Measurements from ENCODE around the gene KRT81.
"Not testable (repeated sequence)": the region's sequence is repeated elsewhere in the genome, so short reads cannot be mapped to it uniquely, and the experiment has no call there.

The KRT81 gene

DNA sequence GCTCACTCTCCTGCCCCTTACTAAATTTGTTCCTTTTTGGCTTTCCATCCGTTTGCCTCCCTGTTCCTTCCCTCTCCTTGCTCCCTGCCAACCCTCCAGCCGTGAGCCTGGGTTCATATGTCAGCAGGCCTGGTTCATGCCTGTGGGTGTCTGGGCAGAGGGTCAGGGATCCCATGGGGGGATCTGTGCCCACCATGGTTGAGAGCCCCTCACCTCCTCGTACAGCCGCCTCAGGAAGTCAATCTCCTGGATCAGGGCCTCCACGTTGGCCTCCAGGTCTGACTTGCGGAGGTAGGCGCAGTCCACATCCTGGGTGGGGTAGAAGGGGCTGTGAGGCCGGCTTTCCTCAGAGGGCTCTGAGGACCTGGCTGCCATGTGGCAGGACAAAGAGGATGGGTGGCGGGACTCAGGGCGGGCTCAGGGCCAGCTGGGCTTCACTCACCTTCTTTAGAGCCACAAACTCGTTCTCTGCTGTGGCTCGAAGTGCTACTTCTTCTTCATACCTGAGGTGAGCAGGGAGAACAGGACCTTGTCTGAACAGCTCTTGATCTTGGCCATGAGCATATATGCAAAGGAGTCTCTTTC, 26.2 kb upstream of the KRT81 start:
- no peak for DNase-seq (ENCODE audit: low read depth in 3 of 3)

DNA sequence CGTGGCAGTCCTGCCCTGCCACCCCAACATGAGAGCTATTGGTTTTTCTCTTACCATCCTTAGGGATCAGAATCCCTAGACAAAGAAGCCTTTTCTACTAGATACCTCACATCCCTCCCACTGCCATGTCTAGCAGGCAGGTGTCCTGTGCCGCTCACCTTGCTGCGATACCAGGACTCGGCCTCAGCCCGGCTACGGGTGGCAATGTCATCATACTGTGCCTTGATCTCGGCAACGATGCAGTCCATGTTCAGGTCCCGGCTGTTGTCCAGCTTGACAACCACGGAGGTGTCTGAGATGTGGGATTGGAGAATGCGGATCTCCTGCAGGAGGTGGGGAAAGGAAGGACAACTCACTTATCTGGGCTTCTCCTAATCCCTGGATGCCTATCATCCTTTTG, 25.4 kb upstream of the KRT81 start:
- DNase-seq (ENCODE audit: low read depth in 3 of 3) = no peak

DNA sequence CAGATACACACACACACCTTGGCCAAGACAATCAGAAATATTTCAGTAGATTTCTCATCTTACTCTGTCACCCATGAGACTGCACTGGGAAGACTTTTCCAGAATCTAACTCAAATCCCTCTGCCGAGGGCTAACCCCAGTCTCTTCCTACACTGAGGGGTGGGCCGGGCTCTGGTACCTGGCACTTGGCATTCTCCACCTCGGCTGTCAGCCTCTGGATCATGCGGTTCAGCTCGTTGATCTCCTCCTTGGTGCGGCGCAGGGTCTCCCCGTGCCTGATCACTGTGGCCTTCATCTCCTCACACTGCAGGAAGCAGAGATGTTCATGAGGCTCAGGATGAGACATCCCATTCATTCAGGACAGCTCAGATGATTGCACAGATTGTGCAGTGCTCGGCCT, 25.0 kb upstream of the KRT81 start:
- no peak for DNase-seq (ENCODE audit: low read depth in 3 of 3)

DNA sequence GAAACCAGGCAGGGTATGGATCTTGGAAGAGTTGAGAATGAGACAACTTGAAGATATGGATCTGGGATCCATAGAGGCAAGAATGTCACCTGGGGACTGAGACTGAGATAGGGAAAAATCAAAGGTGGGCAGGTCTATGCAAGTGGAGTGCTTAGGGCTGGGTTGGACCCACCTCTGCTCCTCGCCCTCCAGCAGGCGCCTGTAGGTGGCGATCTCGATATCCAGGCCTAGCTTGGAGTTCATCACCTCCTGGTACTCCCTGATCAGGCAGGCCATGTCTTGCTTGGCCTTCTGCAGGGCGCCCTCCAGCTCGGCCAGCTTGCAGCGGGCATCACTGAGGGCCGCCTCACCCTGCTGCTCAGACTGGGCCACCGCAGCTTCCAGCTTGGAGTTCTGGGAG, 24.4 kb upstream of the KRT81 start:
- peak in 1 of 3 donors; percentile 21 for DNase-seq (ENCODE audit: low read depth in 3 of 3)

DNA sequence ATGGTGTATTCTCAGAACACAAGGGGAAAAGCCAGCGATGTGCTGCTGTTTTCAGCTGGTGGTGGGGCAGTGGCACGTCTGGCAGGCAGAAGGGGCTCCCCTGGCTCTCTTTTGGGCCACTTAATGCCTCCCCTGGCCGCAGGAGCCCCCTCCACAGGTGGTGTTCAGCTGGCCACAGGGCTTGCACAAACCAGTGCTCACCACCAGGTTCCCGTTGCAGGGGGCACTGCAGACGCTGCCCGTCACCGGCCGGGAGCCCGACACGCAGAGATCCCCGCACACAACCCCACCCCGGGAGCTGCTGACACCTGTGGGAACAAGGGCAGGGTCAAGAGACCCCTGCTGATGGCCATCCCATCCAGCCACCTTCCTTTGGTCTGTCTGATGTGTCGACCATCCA, 23.2 kb upstream of the KRT81 start:
- DNase-seq (ENCODE audit: low read depth in 3 of 3) = no peak

DNA sequence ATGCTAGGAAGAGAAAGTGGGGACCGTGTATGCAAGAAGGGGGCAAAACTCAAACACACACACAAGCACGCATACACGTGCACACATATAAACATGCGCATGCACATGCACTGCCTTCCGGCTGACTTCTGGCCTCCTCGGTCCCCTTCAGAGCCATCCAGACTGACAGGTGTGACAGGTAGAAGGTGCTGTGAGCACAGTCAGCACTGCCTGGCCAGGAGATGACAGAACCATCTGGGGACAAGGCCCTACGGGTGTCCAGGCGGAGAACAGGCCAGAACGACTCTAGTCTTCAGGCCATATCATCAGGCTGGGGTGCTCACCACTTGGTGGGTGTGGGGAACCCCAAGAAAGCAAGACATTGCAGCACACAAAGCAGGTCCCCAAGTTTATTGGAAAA, 22.6 kb upstream of the KRT81 start:
- no peak for DNase-seq (ENCODE audit: low read depth in 3 of 3)

DNA sequence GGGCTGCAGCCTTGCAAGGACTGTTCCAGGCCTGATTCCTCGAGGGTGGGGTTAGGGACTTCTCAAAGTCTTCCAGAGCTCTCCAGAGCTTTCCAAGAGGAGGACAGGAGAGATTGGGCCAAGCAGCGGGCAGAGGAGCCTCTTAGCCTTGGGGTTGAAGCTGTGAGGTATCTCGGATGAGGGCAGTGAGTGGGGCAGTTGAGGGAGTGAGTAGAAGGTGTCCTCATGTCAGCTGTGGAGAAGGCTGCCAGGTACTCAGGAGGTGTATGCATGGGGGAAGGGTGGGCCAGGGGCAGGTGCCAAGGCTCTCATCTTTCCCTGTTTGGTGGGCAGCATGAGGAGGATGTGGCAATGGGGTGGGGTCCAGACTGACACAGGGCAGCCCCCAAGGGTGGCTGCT, 22.1 kb upstream of the KRT81 start:
- no peak for DNase-seq (ENCODE audit: low read depth in 3 of 3)

DNA sequence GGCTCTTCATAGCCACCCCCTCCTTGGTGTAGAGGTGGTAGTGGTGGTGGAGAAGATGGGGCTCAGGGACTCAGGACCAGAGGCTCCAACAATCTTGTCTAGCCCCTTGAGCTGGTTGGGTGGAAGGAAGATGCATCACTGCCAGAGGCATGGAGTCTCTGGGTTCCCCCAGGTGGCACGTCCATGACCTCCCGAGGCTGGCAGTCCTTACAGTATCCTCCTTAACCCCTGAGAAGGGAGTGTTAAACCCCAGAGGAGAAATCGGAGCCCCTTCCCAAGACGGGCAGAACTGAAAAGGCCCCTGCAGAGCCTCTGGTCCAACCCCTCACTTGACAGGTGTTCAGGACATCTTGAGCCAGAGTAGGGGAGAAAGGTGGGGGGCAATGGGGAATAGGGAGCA, 20.8 kb upstream of the KRT81 start:
- no peak for DNase-seq (ENCODE audit: low read depth in 3 of 3)

DNA sequence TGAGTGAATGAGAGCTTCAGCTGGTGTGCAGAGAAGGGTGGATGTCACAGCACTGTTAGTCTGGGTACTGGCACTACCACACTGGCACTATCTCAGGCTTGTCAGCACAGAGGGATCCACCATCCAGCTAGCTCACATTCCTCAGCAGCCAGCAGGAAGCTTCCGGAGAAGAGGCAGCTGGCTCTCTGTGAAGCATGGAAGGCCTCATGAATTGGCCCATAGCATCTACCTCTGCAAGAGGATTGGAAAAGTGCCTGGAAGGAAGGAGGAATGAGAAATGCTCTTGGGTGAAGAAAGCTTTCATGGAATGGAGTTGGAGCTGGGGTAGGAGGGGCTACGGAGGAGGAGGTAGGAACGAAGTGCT, 19.9 kb upstream of the KRT81 start:
- DNase-seq (ENCODE audit: low read depth in 3 of 3) = no peak

DNA sequence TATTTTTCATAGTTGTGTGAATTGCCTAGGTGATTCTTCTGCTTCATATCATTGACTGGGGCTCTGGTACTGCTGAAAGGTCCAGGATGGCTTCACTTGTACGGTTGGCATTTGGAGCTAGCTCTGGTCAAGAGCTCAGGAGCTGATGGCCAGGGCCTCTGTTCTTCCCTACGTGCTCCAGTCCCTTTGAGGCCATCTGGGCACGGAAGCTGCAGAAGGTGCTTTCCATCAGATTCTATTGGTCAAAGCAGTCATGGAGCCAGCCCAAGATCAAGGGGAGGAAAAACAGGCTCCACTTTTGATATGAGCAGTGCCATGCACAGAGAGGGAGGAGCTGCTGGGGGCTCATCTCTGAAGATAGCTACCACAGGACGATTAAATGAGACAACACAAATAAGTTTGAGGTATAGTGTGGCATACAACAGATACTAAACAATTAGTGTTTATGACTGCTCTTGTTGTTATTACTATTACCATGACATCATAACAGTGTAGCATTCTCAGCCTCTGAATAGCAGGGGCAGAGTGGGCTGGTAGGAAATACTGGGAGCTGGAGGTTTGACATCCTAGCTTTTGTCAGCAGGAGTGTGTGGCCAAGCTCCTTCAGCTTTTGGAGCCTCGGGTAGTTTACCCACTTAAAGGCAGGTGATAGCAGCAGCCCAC, 19.4 kb upstream of the KRT81 start:
- no peak for DNase-seq (ENCODE audit: low read depth in 3 of 3)

DNA sequence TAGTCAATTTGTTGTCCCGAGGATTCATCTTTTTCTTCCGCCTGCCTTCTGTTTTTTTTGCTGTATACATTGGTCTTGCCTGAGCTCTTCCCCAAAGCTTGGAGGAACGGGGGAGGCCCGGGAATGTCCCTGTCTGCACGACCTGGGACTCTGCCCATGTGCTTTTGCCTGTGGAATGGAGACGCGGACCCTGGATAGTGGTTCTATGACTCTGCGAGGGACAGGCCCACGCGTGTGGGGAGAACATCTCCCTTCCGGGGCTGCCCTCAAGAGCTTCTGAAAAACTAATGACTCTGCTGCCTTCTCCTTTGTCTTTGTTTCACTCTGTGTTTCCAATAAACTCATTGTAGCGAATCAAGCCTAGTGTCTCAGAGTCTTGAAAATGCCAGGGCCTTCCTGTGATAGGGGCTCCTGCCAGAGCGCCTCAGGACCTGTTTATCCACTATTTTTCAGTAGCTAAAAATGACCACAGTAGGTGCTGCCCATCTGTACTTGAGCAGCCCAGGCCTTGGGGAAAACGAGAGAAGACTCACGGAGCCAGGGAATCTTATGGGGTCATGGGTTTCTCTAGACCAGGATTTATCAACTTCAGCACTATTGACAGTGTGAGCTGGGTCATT, 17.6 kb upstream of the KRT81 start:
- DNase-seq (ENCODE audit: low read depth in 3 of 3) = no peak

DNA sequence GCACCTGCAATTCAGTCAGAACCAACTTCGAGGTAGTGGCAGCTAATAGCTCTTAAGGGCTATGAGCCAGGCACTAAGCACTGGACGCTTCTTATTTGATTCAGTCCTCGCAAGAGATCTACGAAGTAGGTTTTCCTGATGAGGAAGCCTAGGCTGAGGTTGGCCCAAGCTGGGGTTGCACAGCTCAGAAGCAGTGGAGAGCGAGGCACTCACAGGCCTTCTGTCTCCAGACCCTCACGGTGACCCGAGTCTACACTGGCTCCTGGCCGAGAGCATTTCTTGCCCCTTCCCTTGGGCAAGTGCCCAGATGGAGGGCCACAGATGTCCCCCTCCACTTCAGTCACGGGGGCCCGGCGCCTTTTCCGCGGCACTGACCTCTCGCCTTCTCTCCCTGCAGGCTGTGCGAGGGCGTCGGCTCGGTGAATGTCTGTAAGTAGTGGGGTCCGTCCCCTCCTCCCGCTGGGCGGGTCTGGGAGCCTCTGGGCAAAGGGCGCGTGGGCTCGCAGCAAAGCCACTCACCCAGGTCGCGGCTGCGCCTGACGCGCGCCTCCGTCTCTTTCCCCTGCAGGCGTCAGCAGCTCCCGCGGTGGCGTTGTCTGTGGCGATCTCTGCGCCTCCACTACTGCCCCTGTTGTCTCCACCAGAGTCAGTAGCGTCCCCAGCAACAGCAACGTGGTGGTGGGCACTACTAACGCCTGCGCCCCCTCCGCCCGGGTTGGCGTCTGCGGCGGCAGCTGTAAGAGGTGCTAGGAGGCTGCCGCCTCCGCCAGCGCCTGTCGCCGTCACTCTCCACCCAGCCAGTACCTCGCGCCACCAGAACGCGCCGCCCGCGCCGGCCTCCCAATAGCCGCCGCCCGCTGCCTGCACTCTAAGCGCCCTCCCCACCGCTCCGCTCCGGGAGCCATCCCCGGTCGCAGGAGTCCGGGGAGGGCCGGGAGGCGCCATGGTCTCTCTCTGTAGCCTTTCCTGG, 16.8 kb upstream of the KRT81 start:
- peak in 2 of 3 donors; percentile 14 to 31 for DNase-seq (ENCODE audit: low read depth in 3 of 3)

DNA sequence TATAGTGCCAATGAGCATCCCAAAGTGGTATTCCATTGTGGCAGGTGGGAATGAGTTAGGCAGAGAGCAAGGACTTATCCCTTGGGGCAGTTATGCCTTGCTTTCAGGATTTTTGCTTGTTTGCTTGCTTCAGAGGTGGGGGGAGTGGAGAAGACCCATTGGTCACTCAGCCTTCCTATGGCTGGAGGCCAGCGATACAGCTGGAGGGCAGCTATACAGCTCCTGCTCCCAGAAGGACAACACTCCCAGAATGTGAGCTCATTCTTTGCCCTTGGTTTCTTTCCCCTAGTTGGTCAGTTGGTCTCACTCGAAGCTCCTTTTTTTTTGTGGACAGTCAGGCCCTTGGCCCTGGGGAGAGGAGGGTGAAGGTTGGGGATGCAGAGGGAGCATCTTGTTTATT, 15.4 kb upstream of the KRT81 start:
- no peak for DNase-seq (ENCODE audit: low read depth in 3 of 3)

DNA sequence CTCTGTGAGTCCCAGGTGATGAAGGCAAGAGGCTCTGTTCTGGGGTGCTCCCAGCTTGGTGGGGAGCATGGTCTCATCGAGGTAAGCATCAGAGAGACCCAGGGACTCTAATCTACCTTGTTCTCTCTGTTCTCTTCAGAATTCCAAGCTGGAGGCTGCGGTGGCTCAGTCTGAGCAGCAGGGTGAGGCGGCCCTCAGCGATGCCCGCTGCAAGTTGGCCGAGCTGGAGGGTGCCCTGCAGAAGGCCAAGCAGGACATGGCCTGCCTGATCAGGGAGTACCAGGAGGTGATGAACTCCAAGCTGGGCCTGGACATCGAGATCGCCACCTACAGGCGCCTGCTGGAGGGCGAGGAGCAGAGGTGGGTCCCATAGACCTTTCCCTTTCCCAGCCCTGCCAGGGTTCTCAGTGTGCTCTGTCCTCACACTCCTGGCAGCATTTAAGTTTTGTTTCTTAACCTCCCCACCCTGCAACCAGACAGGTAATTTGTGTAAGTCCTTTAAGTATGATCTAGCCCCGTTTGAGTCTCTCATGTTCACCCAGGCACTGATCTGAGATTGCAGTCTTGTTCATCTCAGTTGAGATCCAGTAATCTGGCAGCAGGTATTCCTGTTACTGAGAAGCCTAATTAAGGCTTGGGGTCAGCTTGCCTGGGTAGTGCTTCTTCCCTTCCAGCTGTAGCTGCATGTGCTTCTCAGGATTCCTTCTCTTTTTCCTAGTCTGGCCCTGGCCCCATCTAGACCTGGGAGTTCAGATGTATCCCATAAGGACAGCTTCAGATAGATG, 14.8 kb upstream of the KRT81 start:
- DNase-seq (ENCODE audit: low read depth in 3 of 3) = no peak

DNA sequence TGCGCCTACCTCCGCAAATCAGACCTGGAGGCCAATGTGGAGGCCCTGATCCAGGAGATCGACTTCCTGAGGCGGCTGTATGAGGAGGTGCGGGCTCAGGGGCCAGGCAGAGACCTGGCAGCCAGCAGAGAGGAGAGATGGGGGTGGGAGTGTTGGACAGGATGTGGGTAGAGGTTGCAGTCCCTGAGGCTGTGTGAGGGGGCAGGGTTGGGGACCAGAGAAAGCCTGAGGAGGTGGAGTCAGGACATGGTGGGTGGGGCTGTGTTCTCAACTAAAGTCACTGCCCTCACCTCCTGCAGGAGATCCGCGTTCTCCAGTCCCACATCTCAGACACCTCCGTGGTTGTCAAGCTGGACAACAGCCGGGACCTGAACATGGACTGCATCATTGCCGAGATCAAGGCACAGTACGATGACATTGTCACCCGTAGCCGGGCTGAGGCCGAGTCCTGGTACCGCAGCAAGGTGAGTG, 13.6 kb upstream of the KRT81 start:
- not testable (repeated sequence) for DNase-seq (ENCODE audit: low read depth in 3 of 3)

DNA sequence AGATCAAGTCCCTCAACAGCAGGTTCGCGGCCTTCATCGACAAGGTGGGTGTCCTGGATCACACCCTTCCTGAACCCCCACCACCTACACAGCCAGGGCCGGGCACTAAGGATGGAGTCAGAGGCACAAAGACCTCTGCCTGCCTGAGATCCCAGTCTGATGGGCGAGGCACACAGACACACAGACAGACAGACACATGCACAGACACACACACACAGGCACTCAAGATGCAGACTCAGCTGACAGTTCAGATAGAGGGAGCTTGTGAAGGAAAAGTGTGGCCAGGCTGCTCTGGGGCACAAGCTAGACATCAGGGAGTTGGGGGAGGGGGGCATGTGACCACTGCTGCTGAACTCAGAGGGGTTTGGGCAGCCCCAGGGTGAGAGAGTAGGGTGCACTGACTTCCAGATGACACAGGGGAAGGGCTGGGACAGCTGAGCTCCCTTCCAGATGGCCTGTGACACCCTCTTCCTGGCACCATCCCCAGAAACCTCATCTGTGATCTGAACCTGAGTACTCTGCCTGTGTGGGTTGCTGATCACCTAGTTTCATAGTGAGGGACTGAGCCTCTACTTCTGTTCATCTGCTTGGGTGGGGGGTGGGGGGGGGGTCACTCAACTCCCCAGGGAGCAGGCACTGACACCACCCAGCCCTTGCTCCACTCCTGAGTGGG, 11.0 kb upstream of the KRT81 start:
- not testable (repeated sequence) for DNase-seq (ENCODE audit: low read depth in 3 of 3)

DNA sequence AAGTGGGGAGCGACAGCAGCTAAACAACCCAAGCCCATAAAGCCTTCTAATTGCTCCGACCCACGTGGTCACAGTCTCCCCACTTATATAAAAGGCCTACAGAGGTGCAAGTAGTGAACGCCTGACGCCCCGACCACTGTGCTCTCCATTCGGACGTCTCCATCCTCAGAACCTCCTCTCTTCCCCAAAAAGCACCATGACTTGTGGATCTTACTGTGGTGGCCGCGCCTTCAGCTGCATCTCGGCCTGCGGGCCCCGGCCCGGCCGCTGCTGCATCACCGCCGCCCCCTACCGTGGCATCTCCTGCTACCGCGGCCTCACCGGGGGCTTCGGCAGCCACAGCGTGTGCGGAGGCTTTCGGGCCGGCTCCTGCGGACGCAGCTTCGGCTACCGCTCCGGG, 10.4 kb upstream of the KRT81 start:
- DNase-seq (ENCODE audit: low read depth in 3 of 3) = not testable (repeated sequence)

DNA sequence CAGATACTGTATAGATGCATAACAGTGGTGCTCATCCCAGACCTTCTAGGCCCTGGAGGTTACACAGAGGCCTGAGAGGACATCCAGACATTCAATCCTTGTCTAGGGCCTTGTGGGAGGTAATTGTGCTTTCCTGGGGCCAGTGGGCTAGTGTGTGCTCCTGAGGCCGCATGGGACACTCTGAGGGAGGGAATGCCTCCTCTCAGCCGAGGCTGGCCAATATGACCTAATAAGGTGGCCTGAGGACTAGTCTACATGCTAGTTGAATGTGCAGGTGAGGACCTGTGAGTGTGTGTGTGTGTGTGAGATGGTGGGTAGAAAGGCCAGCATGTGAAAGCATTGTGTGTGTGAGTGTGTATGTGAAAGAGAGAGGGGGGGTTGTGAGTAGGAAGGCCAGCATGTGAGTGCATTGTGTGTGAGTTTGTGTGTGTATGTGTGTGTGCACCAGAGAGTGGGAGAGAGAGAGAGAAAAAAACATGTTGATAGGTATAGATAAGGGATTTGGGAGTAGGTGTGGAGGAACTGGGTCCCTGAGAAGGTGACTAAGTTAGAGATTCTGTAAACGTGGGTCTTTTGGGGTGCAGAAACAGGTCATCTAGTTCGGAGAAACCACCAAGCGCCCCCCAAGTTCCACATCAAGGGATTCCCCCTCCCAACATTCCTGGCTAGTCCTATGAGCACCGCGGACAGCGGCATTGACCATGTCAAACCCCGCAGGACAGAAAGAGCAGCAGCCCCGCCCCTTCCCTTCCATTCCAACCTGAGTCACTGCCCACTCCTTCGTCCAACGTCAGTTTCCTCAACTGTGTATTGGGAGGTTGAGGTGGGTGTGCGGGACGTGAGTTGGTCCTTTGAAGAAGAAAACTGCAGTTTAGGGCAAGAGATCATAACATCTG, 9.7 kb upstream of the KRT81 start:
- no peak for DNase-seq (ENCODE audit: low read depth in 3 of 3)

DNA sequence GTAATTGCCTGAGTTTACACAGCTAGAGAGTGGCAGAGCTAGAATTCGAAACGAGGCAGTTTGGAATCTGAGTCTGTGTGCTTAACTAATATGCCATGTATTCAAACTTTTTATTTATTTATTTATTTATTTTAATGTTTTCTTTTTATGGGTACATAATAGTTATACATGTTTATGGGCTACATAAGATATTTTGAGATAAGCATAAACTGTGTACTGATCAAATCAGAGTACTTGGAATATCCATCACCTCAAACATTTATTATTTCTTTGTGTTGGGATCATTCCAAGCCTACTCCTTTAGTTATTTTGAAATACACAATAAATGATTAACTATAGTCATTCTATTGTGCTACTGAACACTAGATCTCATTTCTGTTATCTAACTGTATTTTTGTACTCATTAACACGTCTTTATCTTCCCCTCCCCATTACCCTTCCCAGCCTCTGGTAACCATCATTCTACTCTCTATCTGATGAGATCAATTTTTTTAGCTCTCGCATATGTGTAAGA, 7.4 kb upstream of the KRT81 start:
- DNase-seq (ENCODE audit: low read depth in 3 of 3) = no peak
